ENCODE measurements around the gene ARHGAP18.

The ARHGAP18 gene

DNA sequence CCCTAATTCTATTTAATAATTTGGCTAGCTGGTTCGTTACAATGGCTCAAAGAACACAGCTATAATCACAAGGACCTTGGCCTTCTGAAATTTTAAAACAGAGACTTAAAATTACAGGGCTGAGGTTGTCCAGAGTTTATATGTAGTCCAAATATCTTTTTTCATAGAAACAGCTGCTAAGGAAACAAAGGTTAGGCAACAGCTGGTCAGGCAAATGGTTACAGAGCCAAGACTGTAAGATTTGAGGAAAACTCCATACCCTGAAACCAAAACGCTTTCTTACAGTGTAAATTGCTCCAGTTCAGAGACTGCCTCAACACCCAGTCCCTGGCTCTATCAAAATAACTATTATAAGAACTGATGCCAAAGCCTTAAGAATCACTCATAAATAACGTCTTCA lies 9.7 kb upstream of the ARHGAP18 start:
- DNase-seq: no peak

DNA sequence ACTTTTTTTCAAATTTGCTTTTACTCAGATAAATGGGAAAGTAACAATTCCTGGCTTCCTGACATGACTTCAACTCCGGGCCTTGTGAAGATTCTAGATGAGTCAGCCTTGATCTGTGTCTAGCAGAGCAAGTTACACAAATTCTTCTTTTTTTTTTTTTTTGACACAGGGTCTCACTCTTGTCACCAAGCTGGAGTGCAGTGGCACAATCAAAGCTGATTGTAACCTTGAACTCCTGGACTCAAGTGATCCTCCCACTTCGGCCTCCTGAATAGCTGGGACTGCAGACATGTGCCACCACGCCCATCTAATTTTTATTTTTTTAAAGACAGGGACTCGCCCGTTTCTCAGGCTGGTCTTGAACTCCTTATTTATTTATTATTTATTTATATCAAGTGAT lies 7.3 kb upstream of the ARHGAP18 start:
- no peak for DNase-seq

DNA sequence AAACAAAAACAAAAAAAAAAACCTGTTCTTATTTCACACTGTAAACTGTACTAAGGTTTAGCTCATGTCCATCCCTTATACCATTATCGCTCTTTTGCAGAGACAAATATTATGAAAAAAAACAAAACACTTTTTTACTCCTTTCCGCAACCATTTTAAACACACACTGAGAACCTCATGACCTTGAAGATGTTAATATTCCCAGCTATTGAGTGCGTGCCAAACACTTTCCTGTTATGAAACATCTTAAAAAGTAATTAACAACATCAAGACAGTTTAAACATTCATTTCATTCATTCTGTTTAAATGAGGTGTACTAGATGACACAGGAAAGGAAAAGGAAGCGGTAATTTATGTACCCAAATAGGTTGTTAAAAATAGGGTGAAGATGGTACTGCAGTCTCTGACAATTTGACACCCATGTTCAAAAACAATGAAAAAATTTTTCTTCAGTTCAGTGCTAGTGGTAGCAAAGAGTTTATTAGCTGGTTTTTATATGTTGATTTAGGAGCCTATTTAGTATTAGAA lies 3.9 kb upstream of the ARHGAP18 start:
- no peak for DNase-seq

DNA sequence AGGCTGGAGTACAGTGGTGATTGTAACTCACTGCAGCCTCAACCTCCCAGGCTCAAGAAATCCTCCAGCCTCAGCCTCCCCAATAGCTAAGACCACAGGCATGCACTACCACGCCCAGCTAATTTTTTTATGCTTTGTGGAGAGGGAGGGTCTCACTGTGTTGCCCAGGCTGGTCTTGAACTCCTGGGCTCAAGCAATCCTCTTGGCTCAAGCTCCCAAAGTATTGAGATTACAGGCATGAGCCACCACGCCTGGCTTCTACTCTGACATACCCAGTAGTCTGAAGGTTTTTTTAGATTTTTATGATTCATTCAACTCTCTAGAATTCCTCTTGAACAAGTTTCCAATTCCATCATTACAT lies 1.3 kb upstream of the ARHGAP18 start:
- DNase-seq: no peak

DNA sequence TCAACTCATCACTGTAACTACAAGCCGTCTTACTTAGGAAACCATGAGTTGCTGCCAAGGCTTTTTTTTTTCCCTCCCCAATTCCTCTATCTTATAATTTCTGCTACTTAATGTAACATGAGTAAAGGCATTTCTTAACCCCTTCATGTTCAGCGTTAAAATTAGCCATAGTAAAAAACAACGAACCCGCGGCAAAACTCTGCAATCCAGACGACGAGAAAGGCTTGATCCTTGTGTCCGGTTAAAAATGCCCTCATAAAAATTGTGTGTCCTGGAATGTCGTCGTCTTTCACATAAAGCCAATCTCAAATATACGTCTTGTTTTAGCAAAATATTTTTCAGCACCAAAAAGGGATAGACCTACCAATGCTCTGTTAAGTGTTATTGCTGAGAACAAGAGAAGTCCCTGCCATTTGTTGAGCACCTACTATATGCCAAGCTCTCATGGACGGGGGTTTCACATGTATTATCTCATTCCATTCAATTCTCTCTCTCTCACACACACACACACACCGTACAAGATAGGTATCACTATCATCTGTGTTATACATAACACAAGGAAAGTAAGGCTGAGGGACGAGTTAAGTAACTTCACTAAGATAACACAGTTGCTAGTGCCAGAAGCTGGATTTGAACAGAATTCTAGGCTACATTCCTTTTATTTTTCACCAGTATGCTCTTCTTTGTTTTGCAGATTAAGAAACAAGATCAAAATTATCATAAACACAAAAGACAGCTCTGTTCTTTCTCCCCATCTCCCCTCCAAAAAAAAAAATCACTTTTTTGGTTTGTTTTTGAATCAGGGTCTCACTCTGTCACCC lies 683 bp upstream of the ARHGAP18 start:
- DNase-seq: no peak

DNA sequence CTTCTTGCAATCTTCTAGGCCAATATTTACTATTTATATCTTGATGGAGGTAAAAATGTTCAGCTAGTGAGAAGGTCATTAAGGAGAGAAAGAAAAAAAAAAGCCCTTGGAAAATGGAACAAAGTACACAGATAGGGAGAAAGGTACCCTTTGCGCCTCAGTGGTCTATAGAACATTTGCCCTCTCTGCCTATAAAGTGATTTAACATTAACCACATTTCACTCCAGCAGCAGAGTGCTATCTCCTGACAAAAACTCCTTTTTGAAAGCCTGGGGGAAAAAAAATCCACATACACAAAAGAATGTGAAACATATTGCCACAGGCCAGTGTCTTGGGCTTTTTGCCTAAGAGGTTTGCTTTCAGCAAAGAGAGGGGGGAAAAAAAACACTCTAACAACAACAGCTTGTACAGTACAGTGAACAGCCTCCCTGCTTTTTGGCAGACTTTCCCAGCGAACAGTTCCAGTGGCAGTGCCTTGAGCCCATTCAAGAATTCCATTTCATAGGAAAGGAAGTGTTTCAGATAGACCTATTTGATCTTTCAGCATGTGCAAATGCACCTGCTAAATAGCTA lies 695 bp downstream of the ARHGAP18 start:
- DNase-seq: no peak

DNA sequence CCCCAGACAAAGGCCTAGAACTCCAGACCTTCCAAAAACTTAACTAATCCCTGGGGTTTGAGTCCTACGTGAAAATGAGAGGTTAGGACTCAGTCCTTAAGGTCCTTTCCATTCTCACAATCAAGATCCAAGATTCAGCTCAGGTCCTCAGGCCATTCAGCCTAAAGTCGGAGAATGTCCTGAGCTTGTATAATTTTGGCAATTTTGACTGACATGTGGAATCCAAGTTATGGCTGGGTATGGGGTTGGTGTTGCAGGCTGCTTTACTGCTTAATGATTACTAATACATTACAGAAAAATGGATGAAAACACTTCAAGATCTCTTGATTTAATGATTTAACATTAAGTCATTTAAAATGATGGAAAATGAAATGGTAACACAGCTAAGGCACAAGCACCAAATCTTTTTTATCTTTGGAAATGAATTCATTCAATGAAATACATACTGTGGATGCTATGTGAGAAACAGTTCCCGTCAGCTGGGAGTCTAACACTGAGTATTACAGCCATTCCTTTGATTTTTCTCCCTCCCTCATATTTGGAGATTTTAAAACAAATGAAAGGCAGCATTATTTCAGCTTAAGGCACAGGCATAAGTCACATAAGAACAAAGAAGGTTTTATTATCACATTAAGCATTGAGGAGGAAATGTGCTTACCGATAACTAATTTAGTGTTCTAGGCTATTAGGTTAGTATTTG lies 1.3 kb downstream of the ARHGAP18 start:
- DNase-seq: no peak

DNA sequence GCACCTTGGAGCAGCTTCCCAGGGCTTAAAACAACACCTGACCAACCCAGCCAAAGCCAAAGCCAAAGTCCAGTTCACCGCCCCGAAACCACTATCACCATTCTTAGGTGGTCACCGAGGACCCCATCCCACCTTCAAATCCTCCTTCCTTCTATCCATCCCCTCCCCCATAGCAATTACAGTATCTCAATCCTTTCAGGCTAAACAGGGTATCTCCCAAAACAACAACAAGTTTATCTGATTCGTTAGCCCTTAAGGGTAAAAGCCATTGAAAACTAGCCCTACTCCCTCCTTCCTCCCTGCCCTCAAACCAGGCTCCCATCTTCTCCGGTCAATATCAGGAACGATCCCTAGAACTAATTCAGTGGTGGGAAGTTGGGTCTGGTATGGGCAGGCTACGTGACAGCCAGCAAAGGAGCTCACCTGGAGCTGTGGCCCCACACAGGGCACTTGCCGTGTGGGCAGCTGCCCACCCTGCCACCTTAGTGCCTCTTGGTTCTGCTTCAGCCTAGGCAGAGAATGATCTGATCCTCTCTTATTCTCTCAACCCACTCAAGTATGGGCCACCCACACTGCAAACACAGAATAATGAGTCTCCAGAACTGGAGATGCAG lies 2.0 kb downstream of the ARHGAP18 start:
- DNase-seq: no peak

DNA sequence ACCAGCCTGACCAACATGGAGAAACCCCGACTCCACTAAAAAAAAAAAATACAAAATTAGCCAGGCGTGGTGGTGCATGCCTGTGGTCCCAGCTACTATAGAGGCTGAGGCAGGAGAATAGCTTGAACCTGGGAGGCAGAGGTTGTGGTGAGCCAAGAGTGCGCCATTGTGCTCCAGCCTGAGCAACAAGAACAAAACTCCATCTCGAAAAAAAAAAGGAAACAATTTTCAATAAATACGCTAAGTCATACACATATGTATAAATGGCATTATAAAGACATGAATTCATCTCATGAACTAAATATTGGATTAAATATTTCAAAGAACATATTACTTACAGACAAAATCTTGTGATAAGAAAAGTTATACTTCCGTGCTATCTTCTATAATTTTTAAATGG lies 2.9 kb downstream of the ARHGAP18 start:
- no peak for DNase-seq

DNA sequence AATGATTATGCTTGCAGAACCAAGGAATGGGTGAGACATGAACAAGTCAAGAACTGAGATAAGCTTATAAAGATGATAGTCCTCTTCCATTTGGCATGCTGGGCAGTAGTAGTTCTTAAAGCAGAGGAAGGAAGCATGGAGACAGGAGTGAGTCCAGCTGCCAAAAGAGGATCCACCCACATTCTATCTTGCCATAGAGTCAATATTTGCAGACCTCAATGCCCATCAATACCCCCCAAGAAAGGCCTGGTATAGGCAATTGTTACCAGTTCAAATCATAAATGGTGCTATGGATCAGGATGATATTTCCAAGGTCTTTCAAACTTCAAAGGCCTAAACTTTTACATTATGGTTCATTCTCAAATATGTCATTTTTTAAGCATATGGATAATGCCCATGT lies 4.8 kb downstream of the ARHGAP18 start:
- DNase-seq: no peak

DNA sequence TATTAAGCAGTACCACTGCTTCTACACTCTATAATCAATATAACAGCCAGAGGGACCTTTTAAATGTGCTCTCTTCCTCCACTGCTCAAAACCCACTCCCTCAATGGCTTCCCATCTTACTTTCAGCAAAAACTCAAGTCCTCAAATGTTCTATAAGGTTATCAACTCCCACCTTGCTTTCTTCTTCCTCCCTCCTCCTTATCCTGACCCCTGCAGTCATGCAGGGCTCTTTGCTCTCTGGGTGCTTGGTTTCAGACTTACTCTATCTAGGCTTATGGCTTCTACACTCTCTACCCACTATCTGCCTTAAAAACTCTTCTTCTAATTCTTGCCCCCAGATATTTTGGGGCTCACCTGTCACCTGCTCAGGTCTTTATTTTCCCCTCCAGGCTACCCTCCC lies 5.3 kb downstream of the ARHGAP18 start:
- DNase-seq: no peak

DNA sequence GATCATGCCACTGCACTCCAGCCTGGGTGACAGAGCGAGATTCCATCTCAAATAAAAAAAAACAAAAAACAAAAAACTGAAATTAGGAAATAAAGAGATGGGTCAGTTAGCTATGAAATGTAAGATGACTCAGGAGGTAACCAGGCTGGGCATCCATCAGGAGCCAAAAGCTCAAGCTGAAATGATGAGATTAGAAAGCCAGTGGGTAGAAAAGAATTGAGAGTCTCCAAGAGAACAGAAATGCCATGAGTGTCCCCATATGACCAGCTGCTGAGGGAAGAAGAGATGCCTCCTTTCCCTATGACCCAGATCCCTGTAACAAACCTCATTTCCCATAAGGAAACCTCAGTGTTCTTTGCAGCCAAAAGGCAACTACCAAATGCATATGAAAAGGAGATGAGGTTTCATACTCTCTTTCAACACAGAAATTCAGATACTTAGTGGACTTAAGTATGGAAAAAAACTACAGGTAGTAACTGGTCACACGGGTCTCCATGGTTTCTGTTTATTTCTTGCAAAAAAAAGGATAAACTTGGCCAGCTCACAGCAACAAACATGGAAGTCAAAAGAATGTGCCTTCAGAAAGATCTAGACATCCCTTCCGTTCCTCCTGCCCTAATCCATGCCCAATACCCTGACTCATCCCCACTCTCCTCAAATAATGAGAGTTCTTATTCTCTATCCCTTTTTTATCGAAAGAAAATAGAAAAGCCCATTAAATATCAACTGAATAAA lies 8.1 kb downstream of the ARHGAP18 start:
- DNase-seq: no peak

DNA sequence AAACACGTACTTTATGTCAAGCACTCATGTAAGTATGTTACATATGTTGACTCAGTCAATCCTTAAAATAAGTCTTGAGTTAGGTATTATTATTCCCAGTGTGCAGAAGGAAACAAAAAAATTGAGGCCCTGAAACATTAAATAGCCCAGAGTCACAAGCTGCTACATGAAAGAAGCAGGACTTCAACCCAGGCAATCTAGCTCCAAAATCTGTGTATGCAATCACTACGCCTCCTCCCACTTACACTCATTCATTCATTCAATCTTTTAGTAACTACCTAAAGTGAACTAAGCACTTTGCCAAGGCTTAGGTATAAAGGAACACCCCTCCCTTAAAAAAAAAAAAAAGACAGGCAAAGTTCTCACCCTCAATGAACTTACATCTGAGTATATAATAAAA lies 9.3 kb downstream of the ARHGAP18 start:
- no peak for DNase-seq

DNA sequence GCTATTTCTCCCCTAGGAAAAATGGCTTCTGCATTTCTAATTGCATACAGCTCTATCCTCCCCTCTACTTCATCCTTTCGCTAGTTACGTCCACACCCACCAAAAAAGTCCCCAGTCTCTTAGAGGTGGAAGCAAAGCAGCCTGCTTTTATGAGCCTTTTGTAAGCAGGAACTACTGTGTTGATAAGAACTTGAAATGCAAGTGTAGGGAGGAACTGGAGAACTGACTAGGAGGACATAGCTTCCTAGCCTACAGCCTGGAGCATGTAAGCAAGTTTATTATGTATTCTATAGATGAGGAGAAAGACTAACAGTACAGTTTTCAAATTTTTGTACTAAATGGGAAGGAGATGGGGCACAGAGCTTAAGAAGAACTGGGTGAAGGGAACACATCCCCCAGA lies 10.3 kb downstream of the ARHGAP18 start:
- DNase-seq: no peak

DNA sequence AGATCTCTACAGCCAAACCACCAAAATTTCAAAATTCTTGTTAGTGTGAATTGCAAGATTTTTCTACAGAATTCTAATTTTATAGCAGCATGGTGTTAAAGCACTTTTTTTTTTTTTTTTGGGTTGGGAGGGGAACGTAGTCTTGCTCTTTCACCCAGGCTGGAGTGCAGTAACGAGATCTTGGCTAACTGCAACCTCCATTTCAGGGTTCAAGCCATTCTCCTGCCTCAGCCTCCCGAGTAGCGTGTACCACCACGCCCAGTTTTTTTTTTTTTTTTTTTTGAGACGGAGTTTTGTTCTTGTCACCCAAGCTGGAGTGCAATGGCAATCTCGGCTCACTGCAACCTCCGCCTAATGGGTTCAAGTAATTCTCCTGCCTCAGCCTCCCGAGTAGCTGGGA lies 11.5 kb downstream of the ARHGAP18 start:
- no peak for DNase-seq

DNA sequence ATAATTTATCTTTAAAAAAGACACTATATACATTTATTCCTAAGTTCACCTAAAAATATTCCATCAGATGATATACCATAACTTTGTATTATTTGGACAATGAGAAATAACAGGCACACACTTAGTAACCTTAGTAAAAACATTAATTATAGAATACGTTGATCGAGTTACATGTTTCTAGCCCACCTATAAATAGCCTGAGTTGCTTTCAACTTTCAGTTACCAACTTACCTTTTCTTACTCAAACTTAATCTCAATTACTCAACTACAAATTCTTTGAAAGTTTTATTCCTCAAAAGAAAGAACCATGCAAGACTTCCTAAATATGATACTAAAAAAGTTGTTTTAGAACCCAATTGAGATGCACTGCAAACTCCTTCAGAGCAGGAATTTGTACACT lies 12.2 kb downstream of the ARHGAP18 start:
- DNase-seq: no peak

DNA sequence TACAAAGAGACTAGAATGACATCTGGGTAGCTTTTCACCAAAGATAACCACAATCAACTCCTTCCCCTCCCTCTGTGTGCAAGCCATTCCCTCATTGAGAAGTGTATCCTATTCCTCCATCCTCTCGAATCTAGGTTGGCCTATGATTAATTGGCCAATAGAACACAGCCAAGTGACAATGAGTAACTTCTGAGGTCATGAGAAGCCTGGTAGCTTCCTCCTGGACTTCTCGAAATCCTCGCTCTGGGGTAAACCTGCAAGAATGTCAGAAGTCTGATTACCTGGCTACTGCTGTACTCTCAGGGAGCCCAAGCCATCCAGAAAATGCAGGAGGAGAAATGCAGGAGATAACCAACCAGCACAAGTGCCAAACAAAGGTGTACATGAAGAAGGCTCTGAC lies 13.1 kb downstream of the ARHGAP18 start:
- no peak for DNase-seq

DNA sequence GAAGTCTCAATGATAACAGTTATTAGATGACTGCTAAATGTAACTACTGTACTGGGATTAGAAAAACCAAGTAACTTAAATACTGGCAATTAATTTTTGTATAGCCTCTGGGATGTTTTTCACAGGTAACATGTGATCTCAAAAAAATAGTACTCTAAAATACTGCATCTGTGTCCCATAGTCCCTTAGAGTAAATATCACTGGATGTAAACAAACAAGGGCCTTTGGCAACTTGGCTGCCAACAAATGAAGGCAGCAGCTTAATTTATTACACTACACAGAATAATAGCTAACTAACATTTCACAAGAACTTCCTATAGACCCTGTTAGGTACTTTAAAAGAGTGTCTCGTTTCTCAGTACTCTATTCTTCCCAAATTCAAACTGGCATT lies 14.0 kb downstream of the ARHGAP18 start:
- DNase-seq: no peak

DNA sequence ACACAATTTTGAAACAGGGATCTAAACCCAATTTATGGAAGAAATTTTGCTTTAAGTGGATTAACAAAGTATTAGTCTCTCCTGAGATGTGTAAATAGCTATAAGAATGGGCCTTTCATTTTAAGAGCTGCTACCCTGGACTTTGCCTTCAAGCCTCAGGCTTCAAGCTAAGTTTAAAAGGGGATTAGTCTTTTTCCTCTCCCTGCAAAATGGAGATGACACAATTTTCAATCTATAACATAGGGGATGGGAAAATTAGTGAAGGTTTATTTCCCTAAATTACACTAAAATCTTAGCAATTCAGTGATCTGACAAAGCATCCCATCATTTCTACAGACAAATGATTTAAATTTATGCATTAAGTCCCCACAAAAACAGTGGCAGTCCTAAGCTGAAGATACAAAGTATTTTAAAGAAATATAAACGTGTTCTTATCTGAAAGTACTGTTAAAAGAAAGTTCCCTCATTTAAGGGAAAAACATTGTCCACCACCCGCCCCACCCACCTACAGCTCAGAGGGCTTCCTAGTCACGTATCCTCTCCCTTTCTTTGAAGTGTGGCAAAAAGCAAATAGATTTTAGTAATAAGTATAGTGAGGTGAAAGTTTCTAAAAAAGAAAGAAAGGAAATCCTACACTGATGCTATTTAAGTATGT lies 14.5 kb downstream of the ARHGAP18 start:
- peak; percentile 33 for DNase-seq

DNA sequence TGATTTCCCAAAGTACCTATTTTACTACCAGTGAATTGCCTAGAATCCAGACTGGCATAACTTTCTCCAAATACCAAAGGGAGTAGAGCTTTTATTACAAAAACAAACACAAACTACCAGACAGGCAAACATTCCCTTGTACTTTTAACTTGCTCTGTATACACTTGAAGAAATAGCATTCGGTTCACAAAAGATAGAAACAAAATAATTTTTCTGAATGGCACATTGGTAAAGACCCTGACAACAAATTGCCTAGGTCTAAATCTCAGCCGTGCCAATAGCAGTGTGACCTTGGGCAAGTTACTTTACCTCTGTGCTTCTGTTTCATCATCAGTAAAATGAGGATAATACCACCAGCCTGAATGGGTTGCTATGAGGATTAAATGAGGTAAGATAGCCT lies 15.9 kb downstream of the ARHGAP18 start:
- DNase-seq: no peak

DNA sequence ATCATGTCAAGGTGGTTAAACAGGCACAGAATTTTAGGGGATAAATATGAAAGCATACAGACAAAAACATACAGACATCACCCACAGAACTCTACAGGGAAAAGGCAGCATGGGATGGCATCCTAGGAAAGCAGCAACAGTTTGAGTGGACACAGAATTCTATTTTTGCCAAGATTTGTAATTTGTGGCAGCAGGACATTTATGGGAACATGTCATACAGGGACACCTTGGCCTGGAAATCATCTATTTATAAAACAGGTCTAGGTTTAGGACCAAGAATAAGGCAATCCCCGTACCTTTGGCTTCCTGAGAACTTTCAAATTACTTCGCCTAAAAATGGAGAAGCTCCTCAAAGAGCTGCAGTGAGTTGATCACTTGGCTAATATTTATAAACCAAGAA lies 17.5 kb downstream of the ARHGAP18 start:
- DNase-seq: no peak

DNA sequence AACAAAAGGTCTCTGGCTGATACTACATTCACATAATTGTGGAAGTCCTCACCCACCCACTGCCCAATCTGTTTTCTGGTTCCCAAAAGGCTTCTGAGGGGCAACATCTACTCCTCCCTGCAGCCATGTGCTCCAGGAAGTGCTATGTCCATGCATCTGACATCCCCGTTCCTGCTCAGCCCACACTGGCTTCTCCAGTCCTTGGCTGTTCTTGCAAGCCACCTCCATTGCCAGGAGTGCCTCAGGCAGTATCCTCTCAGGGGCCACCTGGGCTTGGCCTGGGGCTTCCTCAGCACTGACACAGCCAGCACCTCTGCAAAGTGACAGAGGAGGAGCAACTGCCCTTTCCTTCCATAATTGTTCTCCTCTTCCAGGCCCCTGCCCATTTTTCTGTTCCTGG lies 18.3 kb downstream of the ARHGAP18 start:
- DNase-seq: no peak

Data from stimulated activated CD4-positive, alpha-beta T cell treated with anti-CD3 and anti-CD28 coated beads, Interleukin-4, amount 100 ng/mL, for 24 hours (primary cell).